Measurements from ENCODE around the gene PDE1C.

The PDE1C gene

DNA sequence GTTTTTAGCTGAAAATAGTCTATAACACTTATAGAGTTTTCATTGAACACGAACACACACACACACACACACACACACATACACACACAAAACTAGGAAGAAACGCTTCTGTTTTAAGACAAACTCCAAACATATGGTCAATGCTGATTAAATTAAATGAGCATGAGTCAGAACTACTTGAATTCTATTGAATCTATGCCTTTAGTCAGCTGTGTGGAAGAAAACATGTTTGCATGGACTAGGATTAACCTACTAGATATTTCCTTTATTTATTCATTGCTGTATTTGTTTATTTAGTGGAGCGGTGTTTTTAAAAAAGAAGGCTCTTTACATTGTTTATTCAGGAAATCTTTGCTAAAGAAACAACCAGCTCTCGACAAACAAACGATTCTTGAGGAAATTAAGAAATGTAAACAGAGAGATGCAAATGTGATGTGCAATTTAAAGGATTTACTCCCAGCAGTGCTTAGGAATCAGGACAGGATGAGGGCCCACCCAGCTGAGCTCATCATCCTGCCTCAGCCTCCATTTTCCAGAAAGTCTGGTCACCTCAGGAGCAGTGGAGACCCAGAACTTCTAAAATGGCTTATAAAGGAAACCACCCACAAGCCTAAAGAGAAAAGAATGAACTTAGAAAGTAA is 83.2 kb downstream of the PDE1C start:
- DNase-seq: no peak

DNA sequence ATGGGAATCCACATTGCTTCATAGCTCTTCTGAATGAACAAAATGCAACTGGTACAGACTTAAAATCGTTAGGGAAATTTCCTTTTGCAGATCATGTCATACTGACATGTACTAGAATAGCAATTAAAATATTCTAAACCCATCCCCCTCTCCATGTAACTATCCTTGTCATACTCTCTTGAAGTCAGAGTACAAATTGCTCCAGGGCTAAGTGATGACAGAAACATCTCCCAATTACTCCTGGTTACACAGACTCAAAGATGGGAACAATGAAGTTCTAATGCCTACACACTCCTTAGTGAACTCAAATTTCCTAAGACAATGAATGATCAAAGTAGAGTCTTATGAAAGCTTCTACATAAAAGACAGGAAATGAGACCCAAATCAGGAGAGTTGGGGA is 87.2 kb downstream of the PDE1C start:
- DNase-seq: no peak

DNA sequence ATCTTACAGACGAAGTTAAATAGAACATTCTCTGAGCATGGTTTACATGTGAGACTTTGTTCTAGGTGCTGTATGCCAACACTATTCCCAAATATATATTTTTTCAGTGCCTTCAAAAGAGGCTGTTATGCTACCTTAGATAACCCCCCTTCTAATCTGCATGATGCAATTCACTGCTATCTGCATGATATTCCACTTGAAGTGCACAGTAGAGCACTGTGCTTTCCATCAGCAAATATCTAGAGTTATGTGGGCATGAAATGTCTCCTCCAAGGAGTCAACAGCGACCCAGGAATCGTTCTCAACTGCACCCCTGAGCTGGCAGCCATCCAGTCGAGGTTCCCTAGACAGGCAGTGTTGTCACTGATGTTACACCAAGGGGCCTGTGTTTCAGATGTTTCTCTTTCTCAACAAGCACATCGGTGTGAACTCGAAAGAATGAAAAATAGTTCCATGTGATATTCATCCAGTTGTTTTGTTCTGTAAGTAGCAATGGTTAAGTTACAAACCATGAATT is 88.3 kb downstream of the PDE1C start:
- DNase-seq: no peak

DNA sequence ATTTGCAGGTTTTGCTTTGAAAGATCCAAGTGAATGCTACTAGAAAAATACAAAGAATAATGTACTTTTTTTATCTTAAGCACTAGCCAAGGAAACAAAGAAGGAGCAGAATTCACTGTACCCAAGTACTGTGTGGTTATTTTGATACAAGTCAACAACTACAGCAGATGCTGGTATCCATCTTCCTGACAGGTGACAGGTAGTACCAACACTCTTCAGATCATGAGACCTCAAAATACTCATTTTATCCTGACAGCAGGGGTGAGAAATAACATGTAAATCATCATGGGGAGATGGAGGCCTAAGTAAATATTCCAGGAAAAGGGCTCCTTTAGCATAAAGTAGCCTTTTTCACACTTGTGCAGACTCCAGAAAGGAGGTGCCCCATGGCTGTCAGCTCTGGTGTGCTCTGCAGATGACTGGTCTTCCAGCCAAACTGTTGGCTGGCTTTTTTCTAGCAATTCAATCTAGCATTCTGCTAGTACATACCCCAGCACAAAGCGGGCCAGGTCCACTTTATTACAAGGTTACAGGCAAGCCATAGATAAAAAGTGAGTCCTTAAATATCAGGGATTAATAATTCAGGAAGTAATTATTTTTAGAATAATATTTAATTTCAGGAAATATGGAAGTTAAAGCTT is 90.4 kb downstream of the PDE1C start:
- DNase-seq: no peak

DNA sequence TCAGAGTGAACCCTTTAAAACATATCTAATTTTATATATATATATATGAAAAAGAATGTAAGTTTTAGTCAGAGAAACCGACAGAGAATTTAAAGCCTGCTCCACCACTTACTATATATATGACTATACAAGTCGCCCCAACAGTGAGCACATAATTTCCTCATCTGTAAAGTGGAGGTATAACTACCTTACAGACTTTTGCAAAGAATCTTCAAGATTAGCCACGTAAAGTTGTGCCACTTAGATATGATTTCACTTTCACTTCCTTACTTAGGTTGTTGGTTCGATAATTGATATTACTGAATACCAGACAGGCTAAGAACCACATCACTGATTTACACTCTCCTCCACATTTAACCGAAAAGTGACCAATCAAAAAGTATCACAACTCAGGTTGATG is 94.7 kb downstream of the PDE1C start:
- no peak for DNase-seq

DNA sequence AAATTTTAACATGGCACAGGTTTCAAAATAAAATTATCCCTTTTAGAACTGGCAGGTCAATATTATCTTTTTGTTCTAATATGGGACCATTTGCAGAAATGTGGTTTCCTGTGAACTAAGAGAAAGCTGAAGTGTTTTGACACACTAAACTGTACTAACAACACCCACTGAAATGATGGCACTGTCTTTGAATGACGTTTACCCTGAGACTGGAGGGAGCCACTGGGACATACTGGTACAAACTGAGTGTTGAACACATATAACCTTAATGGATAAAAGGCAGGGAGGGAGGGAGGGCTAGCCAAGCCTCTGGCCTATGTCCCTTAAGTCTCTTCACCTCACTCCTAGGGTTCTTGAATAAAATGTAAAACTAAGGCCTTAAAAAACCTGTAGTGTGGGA is 95.9 kb downstream of the PDE1C start:
- DNase-seq: no peak

DNA sequence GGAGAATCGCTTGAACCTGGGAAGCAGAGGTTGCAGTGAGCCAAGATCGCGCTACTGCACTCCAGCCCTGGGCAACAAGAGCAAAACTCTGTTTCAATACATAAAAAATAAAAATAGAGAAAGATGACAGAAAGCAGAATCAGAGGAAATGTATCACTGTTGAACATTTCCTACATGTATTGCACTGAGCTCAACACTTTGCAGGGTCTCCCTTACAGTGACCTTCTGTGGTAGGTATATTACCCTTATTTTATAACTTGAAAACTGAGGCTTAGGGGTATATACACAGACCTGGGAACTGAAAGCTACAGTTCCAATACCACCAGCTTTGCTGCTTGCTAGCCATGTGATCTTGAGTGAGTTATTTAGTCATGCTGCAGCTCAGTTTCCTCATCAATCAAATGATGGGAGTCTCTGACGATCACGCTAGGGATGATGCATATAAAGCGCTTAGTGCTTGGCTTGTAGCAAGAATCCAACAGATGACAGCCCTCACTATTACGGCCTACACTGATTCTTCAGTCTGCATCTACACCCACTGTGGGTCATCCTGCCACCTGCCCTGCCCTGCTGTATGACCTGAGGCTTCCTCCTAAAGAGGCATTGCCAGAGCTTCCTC is 99.0 kb downstream of the PDE1C start:
- DNase-seq: no peak

DNA sequence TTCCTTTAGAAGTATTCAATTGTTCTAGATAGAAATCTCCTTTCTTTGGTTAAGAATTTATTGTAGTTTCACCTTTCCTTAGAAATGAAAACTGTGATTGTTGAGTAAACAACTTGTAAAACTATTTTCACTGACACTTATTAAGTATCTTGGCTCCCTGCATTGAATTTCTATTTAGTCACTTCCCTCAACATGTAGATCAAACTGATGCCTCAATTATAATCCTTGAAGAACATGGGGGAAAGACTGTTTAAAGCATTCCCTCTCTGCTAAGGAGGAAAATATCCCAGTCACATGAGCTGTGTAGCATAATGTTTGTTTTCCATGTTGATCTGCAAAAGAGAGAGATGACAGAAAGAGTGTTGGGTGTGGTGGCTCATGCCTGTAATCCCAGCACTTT is 99.7 kb downstream of the PDE1C start:
- no peak for DNase-seq

DNA sequence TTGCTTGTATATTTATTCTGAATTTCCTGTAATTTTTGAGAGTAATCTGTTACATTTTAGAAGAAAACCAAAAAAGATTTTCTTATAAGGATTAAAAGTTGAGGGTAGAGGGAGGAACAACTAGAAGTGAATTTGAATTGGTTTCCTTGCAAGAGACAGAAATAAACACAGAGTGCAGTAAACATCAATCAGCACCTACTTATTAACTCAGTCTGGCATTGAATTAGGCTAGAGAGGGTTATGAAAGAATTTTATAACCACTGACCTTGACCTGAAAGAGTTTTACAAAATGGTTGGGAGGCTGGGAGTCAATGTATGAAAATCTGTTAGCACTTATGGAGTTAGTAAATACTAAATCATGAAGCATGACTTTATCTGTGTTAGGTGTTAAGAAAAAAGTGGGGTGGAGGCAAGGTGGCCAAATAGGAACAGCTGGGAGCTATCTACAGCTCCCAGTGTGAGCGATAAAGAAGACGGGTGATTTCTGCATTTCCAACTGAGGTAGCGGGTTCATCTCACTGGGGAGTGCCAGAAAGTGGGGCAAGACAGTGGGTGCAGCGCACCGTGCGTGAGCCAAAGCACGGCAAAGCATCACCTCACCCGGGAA is 106.5 kb downstream of the PDE1C start:
- no peak for DNase-seq

DNA sequence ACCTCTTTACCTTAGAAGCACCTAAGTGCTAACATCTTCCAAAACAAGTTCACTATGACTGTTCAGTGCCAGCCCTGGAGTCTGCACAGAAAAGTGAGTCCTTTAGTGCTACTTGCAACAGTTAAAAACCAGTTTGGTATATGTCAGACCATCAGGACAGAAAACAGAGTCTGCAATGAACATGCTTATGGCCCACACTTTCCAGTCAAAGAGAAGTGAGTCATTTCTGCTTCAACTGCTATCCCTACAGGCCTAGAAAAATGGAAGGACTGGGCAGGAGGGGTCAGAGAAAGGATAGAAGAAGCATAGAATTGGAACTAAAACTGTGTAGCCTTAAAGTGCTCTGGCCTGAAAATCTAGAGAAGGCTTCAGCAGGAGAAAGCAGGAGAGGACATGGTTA is 108.0 kb downstream of the PDE1C start:
- DNase-seq: no peak

DNA sequence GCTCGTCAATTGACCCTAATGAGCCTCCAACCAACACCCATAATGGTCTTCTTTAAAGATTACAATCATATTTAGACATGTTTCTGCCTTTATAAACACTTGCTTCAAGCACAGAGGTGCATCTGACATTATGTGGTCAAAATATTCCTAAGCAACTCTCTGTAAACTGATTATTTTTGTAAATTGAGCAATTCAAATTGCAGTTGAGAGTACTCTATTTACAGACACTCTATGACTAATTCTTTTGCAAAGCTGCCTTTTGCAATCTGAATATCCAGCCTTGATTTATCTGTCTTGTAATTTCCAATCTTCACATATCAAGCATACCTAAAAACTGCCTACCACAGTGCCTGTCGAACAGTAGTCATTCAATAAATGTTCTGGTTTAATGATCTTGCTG is 112.0 kb downstream of the PDE1C start:
- no peak for DNase-seq

DNA sequence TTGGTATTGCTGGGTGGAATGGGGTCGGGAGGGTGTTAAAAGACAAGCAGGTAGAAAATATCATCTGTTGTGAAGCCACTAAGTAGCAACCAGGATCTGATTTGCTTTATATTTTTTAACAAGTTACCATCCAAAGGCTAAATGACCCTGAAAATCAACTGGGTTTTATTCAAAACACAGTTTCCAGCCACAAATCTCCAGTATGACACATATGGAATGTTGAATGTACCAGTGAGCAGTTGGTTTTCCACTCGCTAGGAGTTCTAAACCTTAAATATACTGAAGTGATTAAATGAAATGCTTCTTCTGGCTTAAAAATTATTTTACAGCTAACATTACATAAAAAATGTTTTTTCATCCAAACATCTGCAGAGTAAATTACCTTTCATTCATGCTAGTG is 112.5 kb downstream of the PDE1C start:
- no peak for DNase-seq

DNA sequence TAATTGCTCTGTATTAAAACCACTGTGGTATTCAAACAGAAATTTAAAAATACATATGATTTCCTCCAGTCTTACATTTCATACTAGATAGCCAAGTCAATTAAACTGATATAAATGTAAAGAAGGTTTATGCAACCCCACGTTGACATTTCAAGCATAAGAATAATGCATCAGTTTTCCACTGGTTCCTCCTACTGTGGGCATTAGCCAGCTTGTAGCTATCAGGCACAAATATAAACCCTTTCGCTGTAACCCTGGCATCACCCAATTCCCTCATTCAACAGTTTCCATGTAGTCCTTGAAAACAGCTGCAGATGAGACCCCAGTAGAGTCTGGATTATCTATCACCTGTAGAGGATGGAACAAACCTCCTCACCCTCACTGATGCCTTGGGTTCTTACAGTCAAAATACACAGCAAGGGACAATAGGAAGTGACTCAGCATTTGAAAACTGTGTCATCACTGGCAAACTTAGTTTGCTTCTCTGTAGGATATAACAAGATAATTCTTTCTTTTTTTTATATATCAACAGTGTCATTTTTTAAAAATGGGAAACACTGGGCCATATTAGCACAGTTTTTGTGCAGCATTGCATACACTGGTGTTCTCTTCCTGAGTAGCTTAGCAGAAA is 113.0 kb downstream of the PDE1C start:
- DNase-seq: no peak

DNA sequence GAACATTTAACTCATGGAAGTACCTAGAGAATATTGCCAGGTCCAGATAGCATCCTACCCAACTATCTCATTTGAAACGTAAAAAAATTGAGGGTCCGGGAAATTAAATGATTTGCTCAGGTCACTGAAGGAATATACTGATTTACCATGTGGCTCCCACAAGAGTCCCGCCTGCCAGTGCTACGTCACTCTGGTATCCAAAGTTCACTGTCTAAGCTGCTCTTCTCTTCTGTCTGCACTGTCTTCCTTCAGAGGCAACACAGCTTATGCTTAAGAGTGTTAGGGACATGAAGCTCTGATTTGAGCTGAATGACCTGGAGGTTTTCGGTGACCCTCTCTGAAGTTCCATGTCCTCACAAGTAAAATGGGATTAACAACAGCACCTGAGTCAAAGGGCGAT is 114.6 kb downstream of the PDE1C start:
- no peak for DNase-seq

DNA sequence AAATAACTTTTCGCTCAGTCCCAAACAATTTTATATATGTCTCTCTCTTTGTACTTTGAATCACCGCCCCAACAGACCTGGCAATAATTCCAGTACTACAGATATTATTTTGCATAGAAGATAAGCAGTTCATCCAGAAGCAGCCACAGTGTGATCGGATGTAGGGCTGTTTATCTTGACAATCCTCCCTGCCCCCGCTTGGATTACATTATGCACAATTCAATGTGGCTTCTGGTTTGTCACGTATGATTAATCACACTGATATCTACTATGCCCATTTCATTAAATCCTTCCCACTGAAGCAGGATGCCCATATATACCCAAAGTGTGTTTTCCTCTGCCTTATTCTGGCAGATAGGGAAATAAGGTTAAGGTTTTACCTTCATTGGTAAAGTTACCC is 115.2 kb downstream of the PDE1C start:
- DNase-seq: no peak

DNA sequence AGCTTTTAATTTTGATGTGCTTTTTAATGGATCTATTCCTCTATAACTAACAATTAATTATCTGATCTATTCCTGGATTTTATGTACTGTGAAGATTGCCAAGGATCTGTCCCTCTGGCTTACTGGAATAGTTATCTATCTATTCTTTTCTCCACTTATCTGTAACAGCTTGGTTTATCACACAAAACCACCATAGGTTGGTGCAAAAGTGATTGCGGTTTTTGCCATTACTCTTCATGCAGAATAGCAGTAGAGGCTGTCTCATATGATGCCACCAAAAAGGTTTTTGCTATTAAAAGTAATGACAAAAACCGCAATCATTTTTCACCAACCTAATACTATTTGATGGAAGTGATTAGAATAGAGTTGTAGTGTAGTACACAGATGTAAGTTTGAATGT is 115.7 kb downstream of the PDE1C start:
- no peak for DNase-seq

DNA sequence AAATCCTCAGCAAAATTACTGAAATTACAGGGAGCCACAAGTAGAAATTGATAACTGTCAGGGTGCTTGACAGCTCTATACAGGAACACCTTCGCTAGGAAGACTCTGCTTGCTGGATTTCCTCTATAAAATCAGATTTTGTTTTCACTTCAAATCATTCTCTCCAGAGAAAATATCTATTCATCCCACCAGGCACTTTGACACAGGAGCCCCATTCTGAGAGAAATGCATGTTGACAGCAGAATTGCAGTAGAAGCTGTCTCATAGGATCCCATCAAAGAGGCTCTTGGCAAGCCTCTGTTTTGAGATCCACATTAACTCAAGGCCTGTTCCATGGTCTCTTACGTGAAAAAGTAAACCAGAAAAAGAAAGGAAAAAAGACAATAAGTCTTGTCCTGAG is 116.8 kb downstream of the PDE1C start:
- no peak for DNase-seq

DNA sequence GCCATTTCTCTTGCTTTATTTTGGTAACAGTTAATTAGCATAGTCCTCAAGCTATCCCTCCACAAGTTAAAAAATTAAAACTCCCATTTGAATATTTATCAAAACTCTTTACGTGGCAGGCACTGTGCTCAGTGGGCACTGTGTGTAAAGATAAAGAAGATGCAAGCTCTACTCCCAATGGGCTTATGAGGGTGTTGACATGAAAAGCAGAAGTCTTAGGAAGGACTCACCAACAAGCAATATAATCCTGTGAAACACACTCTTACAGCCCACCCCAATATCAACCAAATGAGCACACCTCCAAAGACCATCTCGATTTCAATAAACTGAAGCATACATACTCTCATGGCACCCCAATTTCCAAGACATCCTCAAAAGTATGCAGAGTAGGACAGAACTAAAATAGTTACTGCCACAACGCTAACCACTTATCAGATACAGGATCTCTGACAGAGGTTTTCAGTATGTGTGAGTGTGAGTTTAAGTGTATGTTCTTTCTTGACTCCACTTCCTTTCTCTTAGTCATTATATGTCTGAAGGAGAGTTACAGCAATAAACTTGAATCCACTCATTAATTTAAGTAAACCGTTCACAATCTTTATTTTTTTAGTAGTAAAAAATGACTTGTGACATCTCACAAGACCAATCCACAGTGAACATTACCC is 120.0 kb downstream of the PDE1C start:
- DNase-seq: no peak

DNA sequence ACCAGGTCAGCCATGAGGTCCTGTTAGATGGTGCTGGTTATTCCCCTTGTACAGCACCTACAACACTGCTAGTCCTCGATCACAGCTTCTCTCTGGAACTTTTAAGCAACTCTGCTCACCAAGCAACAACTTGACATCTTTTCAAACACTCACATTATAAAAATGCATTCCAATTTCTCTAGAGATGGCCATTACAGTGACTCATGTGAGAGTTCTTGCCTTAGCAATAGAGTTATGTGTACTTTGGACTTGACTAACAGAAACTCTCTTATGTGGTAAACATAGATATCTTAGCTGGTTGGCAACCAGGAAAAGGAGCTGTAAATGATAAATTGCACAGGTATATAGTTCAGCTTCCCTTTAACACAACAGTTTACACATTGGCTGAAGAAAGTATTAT is 122.2 kb downstream of the PDE1C start:
- DNase-seq: no peak

DNA sequence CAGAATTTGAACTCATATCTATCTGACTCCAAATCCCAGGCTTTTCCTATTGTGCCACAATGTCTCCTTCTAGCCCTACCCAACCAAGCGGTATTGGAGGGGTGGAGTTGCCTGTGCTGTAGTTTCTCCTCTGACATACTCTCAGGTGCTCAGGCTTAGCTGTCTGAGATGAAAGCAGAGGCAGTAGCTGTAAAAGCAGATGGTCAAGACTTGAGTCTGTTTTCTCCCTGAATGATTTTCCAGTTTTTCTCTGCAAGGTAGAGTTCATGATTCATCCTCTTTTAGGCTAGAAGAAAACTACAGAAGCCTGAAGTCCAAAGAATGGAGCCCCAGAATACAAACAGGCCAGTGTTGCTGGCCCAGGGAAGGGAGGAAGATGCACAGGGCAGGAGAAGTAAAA is 130.0 kb downstream of the PDE1C start:
- no peak for DNase-seq

DNA sequence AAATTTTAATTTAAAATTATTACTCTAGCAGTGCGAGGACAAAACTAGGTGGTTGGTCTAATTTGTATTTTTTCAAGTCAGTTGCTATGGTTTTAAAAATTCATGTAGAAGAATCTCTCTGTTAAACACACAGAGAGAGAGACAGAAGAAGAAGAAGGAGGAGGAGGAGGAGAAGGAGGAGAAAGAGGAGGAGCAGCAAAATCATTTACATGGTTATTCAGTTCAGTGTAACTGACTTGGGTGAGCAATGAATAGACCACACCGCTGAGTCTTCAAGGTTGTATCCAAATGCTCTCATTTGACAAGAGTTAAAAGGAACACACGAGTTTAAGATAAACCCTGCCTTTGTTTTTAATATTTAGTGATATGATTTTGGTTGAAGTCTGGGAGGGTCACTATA is 131.1 kb downstream of the PDE1C start:
- no peak for DNase-seq

DNA sequence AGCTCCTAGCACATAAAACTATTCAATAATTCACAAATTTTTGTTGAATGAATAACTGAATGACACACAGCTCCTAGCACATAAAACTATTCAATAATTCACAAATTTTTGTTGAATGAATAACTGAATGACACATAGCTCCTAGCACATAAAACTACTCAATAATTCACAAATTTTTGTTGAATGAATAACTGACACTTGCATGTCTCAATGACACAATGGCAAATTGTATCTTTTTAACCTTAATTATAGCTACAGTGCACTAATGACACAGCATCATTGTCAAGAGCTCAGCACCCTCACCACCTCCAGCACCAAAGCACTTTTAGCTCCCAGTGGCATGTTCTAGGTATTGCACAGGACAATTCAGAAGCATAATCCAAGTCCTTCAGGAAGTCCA is 131.6 kb downstream of the PDE1C start:
- no peak for DNase-seq

DNA sequence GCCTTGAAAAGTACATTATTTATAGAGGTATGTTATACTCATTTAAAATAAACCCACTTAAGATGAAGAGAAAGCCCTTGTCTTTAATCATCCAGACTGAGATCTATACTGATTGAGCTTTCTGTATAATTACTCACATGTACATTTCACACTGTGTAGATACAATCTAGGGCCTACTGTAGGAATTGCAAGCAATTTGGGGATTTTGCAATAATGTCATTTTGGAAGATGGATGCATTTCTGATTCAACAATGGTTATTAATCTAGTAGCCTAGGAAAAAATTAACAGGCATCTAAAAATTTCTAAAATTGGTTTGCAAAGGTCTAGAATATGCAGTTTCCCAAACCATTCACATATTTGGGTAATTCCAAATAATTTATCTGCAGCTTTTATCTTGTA is 132.2 kb downstream of the PDE1C start:
- DNase-seq: no peak

Measured in NCI-H1105 (cell line).